Glutamatergic neuron (in vitro differentiated cells): Measurements from ENCODE around the gene SFXN4. TPM values are rescaled to one million over a fixed set of nuclear protein-coding genes. Genes with fewer than 3 reads are reported as not detected.

ENCODE experiments used
- DNase-seq: peaks from one replicate; pipeline ENCODE4 v3.0.0; 2022
- H3K27ac Mint-ChIP-seq: one replicate; pipeline ENCODE4 v1.8.0; 2020; ENCODE audit warnings: mild to moderate bottlenecking, mixed read lengths, inconsistent platforms; ENCODE audit not compliant: unreplicated experiment
- H3K27me3 Mint-ChIP-seq: one replicate; pipeline ENCODE4 v1.8.0; 2020; ENCODE audit warnings: mild to moderate bottlenecking, moderate library complexity, mixed read lengths, inconsistent platforms; ENCODE audit not compliant: unreplicated experiment
- H3K36me3 Mint-ChIP-seq: one replicate; pipeline ENCODE4 v1.8.0; 2020; ENCODE audit warnings: mild to moderate bottlenecking, mixed read lengths, inconsistent platforms; ENCODE audit not compliant: unreplicated experiment
- H3K4me1 Mint-ChIP-seq: one replicate; pipeline ENCODE4 v1.8.0; 2020; ENCODE audit warnings: mild to moderate bottlenecking, low read depth, mixed read lengths, inconsistent platforms; ENCODE audit not compliant: unreplicated experiment
- H3K4me3 Mint-ChIP-seq: one replicate; pipeline ENCODE4 v1.8.0; 2020; ENCODE audit warnings: mild to moderate bottlenecking, mixed read lengths, inconsistent platforms; ENCODE audit not compliant: unreplicated experiment
- H3K9me3 Mint-ChIP-seq: one replicate; pipeline ENCODE4 v1.8.0; 2020; ENCODE audit warnings: mild to moderate bottlenecking, moderate library complexity, mixed read lengths, inconsistent platforms; ENCODE audit not compliant: unreplicated experiment
- total RNA-seq: library from RNA; stranded (reverse); fragmentation: NEBNext Ultra II Directional; extraction: Animal tissue kit (Norgen Biotek cat#: 25700); gene quantifications from one replicate; pipeline ENCODE4 v1.2.1, GENCODE V29; 2021; ENCODE audit not compliant: unreplicated experiment
- TF ChIP-seq, protein P1 (sequence below): fragments of 200-600 bp; sonication (generic); IDR thresholded peaks from one replicate; pipeline ENCODE4 v1.5.0; 2021; ENCODE audit not compliant: partially characterized antibody, unreplicated experiment

The SFXN4 gene
- total RNA-seq, 1 donor from 2014 or later, result 12.2 TPM

DNA sequence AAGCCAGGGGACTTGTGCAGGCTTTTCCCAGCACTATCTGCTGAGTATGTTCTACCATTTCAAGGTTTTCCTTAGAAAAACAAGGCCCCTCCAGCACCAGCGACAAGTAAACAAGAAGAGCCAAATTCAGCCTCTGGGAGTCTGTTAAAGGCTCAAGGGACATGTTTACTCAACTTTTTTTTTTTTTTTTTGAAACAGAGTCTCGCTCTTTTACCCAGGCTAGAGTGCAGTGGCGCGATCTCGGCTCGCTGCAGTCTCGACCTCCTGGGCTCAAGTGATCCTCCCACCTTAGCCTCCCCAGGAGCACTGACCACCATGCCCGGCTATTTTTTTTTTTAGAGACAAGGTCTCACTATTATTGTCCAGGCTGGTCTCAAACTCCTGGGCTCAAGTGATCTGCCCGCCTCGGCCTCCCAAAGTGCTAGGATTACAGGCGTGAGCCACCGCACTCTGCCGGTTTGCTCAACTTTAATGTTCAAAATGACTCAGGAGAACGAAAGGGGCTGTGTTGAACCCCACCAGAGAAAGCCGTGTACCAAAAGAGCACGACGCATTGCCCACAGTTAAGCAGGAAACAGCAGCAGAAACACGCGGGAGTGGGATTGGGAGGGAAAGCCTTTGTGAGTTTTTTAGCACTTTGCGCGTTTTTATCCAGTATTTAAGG, 12.3 kb upstream of the SFXN4 start:
- Mint-ChIP-seq H3K36me3 (no peaks in the 10 kb centered on the region), H3K4me3 (peak overlapping the region; percentile 98), H3K27me3 (peaks cover 8% of the 10 kb centered on the region), H3K9me3 (peaks cover 11% of the 10 kb centered on the region), H3K27ac (peak overlapping the region; percentile 95), H3K4me1 (peaks cover 20% of the 10 kb centered on the region)
- DNase-seq, result no peak
- TF ChIP-seq, protein P1, sequence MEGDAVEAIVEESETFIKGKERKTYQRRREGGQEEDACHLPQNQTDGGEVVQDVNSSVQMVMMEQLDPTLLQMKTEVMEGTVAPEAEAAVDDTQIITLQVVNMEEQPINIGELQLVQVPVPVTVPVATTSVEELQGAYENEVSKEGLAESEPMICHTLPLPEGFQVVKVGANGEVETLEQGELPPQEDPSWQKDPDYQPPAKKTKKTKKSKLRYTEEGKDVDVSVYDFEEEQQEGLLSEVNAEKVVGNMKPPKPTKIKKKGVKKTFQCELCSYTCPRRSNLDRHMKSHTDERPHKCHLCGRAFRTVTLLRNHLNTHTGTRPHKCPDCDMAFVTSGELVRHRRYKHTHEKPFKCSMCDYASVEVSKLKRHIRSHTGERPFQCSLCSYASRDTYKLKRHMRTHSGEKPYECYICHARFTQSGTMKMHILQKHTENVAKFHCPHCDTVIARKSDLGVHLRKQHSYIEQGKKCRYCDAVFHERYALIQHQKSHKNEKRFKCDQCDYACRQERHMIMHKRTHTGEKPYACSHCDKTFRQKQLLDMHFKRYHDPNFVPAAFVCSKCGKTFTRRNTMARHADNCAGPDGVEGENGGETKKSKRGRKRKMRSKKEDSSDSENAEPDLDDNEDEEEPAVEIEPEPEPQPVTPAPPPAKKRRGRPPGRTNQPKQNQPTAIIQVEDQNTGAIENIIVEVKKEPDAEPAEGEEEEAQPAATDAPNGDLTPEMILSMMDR, result no peak

GRCh38 chr10:119176166-119176565, 10.7 kb upstream of the SFXN4 start:
- peaks cover 8% of the 10 kb centered on the region for H3K27me3 Mint-ChIP-seq
- H3K4me1 Mint-ChIP-seq, result peaks cover 20% of the 10 kb centered on the region
- no peak for DNase-seq
- peak overlapping the region; percentile 61 for H3K4me3 Mint-ChIP-seq
- no peaks in the 10 kb centered on the region for H3K36me3 Mint-ChIP-seq
- TF ChIP-seq, protein P1, result no peak
- H3K9me3 Mint-ChIP-seq, result peaks cover 10% of the 10 kb centered on the region
- peak overlapping the region; percentile 90 for H3K27ac Mint-ChIP-seq

GRCh38 chr10:119174109-119174508, 8.6 kb upstream of the SFXN4 start:
- Mint-ChIP-seq H3K4me1 (peaks cover 20% of the 10 kb centered on the region), H3K4me3 (no peak overlapping the region), H3K36me3 (no peaks in the 10 kb centered on the region), H3K27ac (peak overlapping the region; percentile 43), H3K9me3 (peaks cover 10% of the 10 kb centered on the region), H3K27me3 (peaks cover 6% of the 10 kb centered on the region)
- TF ChIP-seq, protein P1, result no peak
- DNase-seq, result no peak

GRCh38 chr10:119167041-119167440, 1.5 kb upstream of the SFXN4 start:
- Mint-ChIP-seq H3K27me3 (no peaks in the 10 kb centered on the region), H3K4me1 (peaks cover 10% of the 10 kb centered on the region), H3K27ac (peak overlapping the region; percentile 24), H3K4me3 (peak overlapping the region; percentile 87), H3K36me3 (no peaks in the 10 kb centered on the region), H3K9me3 (peaks cover 7% of the 10 kb centered on the region)
- TF ChIP-seq, protein P1, result no peak
- no peak for DNase-seq

DNA sequence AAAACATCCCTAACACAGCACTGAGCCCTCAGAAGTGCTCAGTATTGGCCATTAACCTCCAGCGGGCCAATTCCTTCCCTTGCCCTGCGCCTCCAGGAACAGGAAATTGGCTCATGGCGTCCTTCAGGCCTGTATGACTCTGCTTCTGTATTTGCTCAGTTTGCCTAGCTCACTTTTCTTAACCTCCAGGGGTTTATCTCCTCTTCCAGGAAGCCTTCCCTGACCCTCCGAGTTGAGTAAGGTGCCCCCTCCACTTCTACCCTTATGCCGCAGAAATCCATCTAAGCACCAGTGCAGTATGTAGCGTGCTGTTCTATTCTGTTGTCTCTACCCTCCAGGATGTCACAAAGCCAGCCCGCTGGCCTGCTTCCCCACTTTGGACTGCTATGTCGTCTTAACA, 1.1 kb upstream of the SFXN4 start:
- Mint-ChIP-seq H3K36me3 (no peaks in the 10 kb centered on the region), H3K27me3 (no peaks in the 10 kb centered on the region), H3K27ac (peak overlapping the region; percentile 24), H3K4me1 (peaks cover 13% of the 10 kb centered on the region), H3K4me3 (peak overlapping the region; percentile 87), H3K9me3 (peaks cover 7% of the 10 kb centered on the region)
- DNase-seq, result no peak
- TF ChIP-seq, protein P1, result no peak
